Stimulated activated CD4-positive, alpha-beta T cell treated with anti-CD3 and anti-CD28 coated beads, Interleukin-1b, Interleukin-23, amount 100 ng/mL, for 4 hours (primary cell): ENCODE results near the gene NCKAP5.
"Not testable (repeated sequence)": the region's sequence is repeated elsewhere in the genome, so short reads cannot be mapped to it uniquely, and the experiment has no call there.

Source experiments
- DNase-seq, 2 donors: peaks; one replicate each; pipeline ENCODE4 v3.0.0-alpha.2; 2020; ENCODE audit warnings: low read depth in 2 of 2

NCKAP5 gene

DNA sequence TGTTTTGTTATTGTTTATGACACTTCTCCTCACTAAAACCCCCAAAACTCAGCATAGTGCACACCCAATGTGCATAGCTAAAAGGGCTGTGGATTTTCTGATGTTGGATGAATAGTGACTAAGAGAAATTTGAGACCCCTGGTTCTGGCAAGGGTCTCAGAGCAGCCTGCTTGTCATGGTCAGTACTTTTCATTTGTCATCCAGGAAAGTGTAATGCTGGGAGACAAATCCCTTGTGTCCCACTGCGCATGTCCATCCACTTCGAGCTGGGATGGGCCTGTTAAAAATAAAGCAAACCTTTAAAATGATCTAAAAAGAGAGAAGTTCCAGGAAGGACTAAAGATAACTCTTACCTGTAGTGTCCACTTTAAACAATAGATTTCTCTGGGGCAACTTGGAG, 851.3 kb downstream of the NCKAP5 start:
- DNase-seq = no peak

- DNase-seq = no peak
These were observed 852.6 kb downstream of the NCKAP5 start for GRCh38 chr2:132715386-132716351.

GRCh38 chr2:132703396-132703795, 864.9 kb downstream of the NCKAP5 start:
- DNase-seq = no peak

DNA sequence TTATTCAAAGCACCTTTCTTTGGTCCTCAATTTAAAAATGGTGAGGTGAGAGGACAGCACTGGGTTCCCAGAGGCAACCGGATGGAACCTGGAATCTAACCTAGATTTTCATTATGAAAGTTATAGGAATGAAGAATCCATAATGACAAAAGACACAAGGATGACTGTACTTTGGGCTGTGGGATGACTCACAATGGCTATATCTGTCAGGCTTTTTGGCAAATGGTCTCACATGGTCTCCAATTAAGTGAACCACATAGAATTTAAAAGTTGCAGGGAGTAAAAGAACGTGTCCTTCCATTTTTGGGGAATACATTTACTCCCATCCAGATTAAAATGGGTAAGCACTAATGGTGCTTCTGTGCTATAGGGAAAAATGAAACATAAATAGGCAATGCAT, 866.5 kb downstream of the NCKAP5 start:
- no peak for DNase-seq

GRCh38 chr2:132699802-132700201, 868.5 kb downstream of the NCKAP5 start:
- DNase-seq = not testable (repeated sequence)

DNA sequence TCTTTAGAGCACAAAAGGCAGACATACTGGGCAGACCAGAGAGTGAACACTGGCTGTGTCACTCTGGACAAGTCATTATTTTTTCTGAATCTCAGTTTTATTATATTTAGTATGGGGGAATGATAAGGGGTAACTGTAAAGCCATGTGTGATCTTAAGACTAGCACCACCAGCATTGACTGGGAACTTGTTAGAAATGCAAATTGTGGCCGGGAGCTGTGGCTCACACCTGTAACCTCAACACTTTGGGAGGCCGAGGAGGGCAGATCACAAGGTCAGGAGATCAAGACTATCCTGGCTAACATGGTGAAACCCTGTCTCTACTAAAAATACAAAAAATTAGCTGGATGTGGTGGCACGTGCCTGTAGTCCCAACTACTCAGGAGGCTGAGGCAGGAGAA, 869.9 kb downstream of the NCKAP5 start:
- DNase-seq = not testable (repeated sequence)

DNA sequence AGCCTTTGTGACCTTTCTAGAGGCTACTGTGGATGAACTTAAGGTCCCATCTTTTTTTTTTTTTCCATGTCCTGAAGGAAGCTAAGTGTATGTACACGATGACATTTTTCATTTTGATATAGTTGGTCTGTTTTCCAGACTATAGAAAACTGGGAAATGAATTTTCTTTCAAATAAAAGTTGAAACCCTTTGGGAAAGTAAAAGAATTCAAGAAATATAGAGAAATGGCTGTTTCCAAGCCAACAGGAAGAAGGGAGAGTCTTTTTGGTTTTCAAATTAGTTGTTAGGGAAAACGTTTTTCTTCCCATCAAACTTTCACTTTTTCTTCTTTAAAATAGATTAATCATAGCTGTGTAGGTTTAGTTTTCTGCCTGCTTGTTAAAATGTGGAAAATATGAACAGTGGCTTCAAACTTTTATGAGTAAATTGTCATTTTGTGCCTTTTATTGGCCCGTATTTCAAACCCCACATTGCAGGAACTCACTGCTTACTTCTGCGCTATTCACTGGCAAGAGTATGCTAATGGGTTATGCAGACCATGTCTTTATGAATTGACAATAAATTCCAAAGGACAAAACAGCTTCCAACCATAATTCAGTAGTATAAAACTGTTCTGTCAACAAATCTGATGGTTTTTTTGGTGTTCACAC, 870.6 kb downstream of the NCKAP5 start:
- no peak for DNase-seq

- DNase-seq = no peak
These were observed 875.4 kb downstream of the NCKAP5 start for GRCh38 chr2:132692816-132693215.

DNA sequence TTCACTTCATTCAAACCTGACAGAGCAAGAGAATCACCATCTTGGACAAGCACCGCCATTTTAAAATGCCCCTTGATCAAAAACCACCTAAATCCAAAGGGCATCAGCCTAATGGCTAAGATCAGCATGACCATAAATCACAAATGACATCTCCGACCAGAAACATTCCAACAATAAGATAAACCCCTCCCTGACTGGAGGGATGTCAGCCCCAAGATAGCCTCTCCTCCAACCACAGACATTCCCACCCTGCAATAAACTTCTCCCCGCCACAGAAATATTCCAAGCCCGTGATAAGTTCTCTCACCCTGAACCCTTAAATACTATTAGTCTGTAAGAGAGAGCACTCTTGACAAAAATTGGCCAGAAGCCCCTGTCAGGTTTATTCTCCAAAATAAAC, 876.7 kb downstream of the NCKAP5 start:
- DNase-seq = no peak

- DNase-seq = no peak
These were observed 877.5 kb downstream of the NCKAP5 start for GRCh38 chr2:132690664-132691303.

GRCh38 chr2:132681766-132682165, 886.5 kb downstream of the NCKAP5 start:
- DNase-seq = no peak

- DNase-seq = no peak
These were observed 887.7 kb downstream of the NCKAP5 start for GRCh38 chr2:132680544-132680943.

- no peak for DNase-seq
These were observed 889.8 kb downstream of the NCKAP5 start for GRCh38 chr2:132678483-132678882.

DNA sequence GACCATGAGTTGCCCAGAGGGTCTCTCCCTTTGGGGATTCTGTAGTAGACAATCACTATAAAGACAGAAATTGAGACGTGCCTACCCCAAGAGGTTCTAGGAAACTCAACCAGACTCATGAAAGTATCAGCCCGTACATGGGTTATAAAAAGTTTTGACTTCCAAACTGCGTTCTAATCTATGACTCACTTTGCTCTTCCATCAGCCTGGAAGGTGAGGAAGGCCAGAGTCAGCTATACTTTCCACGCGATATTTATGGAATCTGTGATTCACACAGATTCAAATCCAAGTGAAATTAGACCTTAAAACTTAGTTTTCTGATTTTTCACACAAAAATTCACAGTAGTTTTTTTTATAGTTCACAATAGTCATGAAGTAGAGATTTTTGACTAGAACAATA, 890.6 kb downstream of the NCKAP5 start:
- no peak for DNase-seq

GRCh38 chr2:132676999-132677398, 891.3 kb downstream of the NCKAP5 start:
- no peak for DNase-seq

GRCh38 chr2:132671151-132671835, 897.0 kb downstream of the NCKAP5 start:
- DNase-seq = no peak

DNA sequence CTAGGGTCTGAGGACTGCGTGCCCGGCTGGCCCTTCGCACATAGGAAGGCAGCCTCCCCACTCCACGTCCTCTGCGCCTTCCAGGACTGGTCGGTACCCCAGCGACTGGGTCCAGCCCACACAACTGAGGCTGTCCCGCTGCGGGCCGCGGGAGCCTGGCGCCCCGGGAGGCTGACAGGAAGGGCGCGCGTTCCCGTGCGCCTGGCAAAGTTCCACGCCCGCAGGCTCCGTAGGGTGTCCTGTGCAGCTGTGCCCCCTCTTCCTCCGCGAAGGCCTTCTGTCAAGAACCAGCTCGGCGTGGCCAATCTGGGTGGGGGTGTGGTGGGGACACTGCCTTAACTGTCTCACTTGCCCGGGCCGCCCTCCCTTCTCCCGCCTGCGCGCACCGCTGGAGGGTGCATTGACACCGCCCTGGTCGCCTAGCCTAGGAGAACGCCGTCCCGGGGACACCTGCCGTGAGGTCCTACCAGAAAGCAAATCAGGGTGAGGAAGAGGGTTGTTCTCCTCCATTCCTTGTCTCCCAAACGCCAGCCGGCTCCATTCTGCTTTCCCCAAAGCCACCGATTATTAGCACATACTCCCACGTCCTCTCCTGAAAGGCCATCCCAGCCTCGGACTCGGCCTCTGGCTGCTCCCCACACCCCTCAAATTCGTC, 897.6 kb downstream of the NCKAP5 start:
- no peak for DNase-seq

DNA sequence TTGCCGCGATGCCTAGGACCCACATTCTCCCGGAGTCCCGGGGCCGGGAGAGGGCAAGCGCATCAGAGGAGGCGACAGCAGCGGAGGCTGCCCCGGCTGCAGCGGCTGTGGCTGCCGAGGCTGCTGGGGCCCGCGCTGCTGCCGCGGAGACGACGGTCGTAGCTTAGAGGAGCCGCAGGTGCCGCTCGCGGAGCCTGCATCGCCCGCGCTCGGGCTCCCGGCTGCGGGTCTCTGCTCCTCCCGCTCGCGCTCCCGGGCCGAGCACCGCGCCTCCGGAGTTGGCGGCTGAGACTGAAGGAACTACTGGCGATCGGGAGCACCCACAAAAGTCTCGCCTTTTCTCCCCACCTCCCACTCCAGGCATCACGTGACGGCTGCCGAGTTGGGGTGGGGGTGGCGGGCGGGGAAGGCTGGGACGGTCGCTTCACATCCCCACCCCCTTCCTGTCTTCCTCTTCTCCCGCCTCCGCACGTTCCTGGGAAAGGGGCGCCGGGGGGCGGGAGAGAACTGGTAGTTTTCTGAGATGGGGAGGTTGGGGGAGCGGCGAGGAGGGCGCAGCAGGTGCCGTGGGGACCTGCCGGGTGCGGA, 898.3 kb downstream of the NCKAP5 start, which contains the start of gene LYPD1:
TSS of gene LYPD1 (minus strand) at position 298 of the 588 bp plus-strand sequence. CDS start at position 25, 273 bp downstream.
- DNase-seq = no peak

GRCh38 chr2:132668987-132669907, 899.0 kb downstream of the NCKAP5 start:
- DNase-seq = no peak
